Stimulated activated CD4-positive, alpha-beta T cell treated with anti-CD3 and anti-CD28 coated beads, Interleukin-2, amount 100 ng/mL, for 4 hours (primary cell): ENCODE measurements around the gene STX8.
"Not testable (repeated sequence)": the region's sequence is repeated elsewhere in the genome, so short reads cannot be mapped to it uniquely, and the experiment has no call there.

Experiments
- DNase-seq: peaks from one replicate; pipeline ENCODE4 v3.0.0-alpha.2; 2020; ENCODE audit warnings: low read depth

Gene STX8, protein sequence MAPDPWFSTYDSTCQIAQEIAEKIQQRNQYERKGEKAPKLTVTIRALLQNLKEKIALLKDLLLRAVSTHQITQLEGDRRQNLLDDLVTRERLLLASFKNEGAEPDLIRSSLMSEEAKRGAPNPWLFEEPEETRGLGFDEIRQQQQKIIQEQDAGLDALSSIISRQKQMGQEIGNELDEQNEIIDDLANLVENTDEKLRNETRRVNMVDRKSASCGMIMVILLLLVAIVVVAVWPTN

DNA sequence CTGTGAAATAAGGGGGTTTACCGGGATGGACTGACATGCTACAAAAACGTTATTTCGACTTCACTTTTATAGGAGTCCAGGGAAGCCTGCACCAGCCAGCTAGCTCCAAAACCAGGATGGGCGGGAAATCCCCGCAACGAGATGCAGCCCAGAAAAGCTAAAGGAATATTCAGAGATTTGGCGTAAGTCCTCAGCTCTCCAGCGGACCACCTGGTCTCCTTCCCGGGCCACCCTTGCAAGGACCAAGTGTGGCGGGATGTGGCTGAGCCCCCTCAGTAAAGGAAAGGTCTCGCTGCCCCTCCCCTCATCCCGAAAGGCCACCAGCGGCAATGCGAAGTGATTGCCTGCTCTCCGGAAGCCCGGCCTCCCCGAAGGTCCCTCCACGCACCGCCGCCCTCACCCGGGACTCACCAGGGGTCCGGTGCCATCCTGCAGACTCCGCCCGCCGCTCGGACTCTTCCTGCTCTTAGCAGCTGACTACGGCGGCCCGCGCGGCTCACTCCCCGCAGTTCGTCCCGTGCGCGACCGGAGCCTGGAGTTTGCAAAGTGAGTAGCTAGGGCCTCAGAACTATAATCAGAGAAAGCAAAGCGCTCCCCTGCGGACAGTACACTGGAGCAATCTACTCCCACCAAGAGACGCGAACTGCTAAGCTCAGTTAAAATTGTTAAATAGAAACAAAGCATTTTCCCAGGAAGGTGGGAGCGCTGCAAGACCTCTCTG, at the start of gene STX8:
Gene STX8 (minus strand): TSS at position 440 of the 721 bp plus-strand sequence. CDS start 12 bp downstream, at position 428.
- peak; percentile 59 for DNase-seq

DNA sequence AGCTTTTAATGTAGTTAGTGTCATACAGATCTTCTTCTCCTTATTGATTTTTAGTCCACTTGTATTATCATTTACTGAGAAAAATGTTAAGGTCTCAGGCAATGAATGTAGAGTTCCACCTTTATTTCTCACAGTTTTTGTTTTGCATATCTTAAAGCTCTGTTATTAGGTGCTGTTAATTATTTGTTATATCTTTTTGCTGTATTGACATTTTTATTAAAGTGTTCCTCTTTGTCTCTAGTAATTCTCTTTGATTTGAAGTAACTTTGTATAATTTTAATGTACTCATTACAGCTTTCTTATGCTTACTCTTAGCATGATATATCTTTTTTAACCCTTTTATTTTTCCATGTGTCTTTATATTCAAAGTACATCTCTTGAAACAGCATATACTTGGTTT, 47.3 kb upstream of the STX8 start:
- no peak for DNase-seq

DNA sequence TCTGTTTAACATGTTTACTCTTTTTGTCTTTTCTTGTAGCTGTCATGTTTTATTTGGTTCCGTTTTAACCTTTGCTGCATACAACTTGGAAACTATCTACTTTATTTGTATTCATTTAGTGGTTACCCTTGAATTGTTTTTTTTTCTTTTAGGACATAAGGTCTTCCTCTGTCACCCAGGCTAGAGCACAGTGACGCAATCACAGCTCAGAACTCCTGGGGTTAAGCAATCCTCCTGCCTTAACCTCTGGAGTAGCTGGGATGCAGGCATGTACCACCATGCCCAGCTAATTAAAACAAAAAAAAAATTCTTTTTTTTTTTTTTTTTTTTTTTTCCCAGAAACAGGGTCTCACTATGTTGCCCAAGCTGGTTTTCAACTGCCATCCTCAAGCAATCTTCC, 39.9 kb upstream of the STX8 start:
- DNase-seq = no peak

DNA sequence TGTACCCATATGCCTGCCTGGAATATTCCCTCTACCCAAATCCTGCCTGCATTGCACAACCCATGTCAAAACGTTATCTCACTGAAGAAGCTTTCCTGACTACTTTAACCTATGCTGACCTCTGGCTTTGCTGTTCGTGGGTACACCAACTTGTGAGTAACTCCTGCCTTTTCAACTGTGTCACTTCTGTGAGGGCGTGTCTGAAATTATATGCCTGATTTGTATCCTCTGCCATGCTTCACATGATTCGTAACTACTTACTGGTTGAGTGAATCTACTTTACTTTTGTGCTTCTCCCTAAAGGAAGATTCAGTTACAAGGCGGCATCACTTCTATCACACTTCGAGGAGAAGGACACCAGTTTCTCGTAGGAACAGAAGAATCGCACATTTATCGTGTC, 36.4 kb upstream of the STX8 start:
- no peak for DNase-seq

DNA sequence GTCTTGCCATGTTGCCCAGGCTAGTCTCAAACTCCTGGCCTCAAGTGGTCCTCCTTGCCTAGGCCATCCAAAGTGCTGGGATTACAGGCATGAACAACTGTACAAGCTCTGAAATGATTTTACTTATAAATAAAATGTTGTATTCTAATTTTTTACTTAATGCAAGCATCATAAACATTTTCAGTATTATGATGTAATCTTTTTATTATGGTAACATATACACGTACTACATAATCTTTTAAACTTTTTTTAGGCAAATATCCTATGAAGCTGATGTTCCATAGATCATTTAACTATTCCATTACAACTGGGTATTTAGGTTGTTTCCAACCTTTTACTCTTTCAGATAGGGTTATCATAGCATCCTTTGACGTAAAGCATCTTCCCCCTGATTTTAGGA, 35.9 kb upstream of the STX8 start:
- no peak for DNase-seq

DNA sequence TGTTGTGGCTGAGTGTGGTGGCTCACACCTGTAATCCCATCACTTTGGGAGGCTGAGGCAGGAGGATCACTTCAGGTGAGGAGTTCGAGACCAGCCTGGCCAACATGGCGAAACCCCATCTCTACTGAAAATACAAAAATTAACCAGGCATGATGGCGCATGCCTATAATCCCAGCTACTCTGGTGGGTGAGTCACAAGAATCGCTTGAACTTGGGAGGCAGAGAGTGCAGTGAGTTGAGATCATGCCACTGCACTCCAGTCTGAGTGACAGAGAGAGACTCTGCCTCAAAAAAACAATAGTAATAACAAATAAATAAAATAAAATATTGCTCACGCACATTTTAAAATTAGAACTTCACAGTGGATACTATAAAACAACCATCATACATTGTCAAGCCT, 31.4 kb upstream of the STX8 start:
- DNase-seq = not testable (repeated sequence)

DNA sequence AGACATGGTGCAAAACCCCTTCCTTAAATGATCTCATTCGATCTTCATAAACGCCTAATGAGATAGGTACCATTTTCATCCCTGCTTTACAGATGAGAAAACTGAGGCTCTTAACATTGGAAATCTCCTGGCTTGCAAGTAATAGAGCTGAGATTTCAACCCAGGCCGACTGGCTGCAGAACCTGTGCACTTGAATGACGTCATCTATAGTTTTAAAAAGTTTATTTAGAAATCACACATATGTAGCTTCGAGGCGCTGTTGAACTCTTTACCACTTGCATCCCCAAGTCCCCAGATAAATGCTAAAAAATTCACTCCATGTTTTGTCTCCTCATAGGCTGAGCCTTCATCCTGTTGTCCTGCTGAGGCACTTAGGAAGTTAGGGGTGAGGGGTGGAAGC, 30.8 kb upstream of the STX8 start:
- DNase-seq = no peak

DNA sequence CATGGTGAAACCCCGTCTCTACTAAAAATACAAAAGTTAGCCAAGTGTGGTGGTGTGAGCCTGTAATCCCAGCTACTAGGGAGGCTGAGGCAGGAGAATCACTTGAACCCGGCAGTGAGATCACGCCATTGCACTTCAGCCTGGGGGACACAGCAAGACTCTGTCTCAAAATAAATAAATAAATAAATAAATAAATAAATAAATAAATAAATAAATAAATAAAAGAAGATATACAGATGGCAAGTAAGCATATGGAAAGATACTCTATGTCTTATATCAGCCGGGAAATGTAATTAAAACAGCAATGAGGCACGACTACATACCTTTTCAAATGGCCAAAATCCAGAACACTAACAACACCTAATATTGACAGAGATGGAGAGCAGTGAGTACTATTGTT, 29.0 kb upstream of the STX8 start:
- not testable (repeated sequence) for DNase-seq

DNA sequence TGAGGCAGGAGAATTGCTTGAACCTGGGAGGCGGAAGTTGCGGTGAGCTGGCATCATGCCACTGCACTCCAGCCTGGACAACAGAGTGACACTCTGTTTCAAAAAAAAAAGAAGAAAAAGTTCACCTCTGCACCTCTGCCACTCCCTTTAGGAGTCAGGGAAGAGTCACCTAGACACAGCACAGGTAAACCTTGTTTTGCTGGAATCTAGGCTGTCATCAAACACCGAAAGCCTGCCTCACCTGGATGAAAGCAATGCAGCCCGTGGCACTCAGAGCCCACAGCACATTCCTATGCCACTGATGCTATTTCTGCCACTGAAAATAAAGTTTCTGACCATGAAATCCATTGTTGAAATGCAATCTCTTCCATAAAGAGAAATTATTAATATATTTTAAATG, 23.0 kb upstream of the STX8 start:
- DNase-seq = no peak

DNA sequence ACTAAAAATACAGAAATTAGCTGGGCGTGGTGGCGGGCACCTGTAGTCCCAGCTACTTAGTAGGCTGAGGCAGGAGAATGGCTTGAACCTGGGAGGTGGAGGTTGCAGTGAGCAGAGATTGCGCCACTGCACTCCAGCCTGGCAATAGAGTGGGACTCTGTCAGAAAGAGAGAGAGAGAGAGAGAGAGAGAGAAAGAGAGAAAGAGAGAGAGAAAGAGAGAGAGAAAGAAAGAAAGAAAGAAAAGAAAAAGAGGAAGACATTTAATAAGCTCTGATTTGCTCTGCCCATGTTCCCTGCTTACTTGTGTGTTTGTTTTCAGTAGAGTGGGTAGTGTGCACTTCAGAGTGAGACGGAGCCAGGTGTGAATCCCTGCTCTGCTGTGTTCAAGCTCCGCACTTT, 22.0 kb upstream of the STX8 start:
- DNase-seq = not testable (repeated sequence)

DNA sequence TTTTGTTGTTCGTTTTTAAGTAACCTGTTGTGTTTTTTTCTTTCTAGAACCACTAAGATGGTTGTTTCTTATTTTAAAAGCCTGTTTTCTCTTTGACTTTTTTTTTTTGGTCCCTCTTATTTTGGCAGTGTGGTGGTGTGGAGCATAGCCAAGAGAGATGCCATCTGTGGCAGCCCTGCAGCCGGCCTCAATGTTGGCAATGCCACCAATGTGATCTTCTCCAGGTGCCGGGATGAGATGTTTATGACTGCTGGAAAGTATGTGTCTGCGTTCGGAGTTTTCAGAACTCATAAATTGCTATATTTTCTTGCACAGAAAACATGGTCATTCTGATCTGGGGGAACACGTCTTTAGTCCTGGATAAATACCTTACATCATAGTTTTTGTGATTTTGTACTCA, 18.4 kb upstream of the STX8 start:
- DNase-seq = no peak

DNA sequence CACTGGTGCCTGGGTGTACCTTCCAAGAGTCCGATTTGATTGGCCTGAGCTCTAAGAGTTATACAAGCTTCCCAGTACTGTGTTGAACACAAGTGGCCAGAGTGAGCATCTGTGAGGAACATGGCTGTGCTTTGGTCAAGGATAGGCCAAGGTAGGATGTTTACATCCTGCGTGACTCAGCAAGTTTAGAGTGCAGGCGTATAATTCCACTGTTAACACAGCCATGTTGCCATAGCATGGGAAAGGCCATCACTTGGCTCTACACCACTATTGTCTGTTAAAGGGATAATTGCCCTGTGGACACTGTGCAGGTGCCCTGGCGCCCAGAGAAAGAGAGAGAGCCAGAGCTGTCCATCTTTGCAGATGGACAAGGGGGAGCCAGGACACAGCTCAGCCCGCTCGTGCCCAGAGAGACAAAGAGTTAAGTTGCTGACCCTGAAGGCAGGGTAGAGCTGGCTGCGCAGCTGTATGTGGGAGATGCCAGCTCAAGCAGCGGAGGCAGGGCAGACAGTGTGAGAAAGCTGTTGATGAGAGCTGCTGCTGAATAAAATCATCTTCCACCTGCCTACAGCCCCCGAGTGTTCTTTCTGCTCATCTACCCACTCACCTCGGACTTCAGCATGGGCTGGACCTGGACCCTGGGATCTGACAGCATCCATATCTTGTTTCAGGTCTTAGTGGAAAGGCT, 12.5 kb upstream of the STX8 start:
- no peak for DNase-seq

DNA sequence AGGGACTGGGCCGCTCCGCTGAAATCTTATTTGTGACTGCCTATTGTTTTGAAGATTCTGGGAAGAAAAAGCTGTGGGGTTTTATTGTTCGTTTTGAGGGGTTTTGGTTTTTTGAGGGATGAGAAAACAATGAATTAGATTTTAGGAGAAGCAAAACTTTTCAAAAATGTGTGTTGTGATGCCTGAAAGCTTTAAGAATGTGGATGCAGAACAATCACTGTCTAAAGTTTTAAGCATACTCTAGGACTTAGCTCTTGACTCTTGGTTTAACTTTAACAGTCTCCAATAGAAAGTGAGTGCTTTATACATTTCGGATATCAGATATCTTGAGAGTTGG, 1.7 kb upstream of the STX8 start:
- DNase-seq = no peak

DNA sequence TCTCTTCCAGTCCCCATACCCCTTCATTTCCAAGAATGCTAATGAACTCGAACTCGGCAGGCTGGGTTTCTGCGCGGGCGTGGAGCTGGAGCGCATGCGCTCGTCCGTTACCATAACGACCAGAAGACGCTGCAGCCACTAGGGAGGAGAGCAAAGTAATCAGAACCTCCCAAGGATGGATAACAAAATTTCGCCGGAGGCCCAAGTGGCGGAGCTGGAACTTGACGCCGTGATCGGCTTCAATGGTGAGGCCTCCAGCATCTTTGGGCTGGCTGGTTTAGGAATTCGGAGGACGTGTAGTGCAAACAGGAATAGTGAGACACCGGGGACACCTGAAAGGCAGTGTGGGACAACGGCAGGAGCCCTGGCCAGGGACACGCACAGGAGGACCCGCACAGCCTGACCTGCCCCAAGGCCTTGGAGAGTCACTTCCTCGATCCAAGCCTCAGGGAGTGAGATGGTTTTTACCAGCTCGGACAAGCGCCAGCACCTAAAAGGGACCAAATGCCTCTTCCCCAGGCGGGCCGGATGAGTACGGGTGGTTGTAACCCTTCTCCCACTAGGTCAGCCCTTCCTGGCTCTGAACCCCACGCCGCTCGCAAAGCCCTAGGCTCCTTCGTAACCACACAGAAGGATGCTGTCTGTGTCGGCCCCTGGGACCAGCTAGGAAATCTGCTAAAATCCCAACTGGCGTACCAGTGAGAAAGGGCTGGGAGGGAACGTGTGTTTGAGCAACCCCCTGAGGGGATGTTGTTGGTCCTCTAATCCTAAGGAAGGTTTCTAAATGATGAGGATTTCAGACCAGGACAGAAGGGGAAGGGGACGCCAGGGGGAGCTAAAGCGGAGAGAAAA, 1.1 kb upstream of the STX8 start, which contains the start of gene CFAP52:
Gene CFAP52 (plus strand): TSS at position 122 of the 852 bp plus-strand sequence. CDS start 54 bp downstream, at position 176.
- peak; percentile 73 for DNase-seq

DNA sequence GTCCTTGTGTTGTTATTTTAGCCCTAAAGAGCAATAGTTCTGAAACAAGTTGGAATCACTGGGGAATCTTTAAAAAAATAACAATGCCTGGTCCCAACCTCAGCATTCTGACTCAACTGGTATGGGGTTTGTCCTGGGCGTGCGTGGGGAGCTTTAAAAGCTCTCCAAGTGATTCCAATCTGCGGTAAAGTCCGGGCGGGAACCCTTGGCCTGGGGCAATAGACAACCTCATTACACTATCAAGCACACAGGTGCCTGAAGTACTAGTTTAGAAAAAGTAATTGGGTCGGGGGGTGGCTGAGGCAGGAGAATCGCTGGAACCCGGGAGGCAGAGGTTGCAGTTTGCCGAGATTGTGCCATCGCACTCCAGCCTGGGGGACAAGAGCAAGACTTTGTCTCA, 4.4 kb downstream of the STX8 start:
- no peak for DNase-seq

DNA sequence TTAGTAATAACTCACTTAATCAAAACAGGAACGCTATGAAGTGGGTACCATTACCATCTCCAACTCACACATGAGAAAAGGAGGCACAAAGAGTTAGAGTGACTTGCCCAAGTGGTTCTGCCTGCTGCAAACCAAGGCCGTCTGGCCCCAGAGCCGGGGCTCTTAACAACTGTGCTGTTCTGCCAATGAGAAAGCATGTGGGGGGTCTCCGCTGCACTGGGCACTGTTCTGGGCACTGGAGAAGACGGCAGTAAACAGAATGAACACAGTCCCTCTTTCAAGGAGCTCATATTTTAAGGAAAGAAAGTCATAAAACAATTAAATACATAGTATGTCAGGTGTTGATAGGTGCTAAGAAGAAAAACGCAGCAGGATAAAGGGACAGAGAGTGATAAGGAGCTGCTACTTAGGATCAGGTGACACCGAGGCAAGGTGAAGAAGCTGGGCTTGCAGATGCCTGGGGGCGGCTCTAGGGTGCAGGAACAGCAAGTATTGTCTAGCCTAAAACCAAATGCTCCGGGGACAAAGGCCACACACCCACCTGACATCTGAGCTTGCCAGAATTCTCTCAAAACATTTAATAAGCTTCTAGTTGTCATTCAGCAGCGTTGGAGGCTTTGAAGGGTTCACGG, 6.5 kb downstream of the STX8 start:
- no peak for DNase-seq

DNA sequence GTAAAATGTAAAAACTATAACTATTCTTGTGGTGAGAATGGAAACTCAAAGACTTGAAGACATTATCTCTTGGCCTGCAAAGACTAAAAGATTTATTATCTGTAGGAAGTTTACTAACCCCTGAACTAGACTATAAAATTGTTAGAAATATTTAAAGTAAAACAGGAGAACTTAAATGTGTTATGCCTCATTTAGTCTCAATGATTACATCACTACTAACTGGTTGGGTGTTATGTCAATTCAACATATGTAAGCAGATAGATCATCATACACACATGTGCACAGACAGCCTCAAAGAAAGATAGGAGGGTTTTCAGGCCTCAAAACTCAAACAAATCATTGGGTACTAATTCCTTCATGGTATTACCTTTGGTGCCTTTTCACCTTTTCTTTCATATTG, 7.6 kb downstream of the STX8 start:
- DNase-seq = no peak

DNA sequence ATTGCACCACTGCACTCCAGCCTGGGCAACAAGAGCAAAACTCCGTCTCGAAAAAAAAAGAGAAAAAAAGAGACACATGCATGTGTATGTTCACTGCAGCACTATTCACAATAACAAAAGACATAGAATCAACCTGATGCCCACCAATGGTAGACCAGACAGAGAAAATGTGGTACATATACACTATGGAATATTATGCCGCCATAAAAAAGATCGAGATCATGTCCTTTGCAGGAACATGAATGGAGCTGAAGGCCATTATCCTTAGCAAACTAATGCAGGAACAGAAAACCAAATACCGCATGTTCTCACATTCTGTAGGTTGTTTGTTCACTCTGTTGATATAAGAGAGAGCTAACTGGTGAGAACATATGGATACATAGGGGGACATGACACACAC, 8.9 kb downstream of the STX8 start:
- DNase-seq = not testable (repeated sequence)

DNA sequence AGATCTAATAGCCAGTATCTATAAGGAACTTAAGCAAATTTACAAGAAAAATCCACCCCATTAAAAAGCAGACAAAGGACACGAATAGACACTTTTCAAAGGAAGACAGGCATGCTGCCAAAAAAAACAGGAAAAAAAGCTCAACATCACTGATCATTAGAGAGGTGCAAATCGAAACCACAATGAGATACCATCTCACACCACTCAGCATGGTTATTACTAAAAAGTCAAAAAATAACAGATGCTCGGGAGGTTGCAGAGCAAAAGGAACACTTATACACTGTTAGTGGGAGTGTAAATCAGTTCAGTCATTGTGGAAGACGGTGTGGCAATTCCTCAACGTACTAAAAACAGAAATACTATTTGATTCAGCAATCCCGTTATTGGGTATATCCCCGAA, 9.6 kb downstream of the STX8 start:
- no peak for DNase-seq

DNA sequence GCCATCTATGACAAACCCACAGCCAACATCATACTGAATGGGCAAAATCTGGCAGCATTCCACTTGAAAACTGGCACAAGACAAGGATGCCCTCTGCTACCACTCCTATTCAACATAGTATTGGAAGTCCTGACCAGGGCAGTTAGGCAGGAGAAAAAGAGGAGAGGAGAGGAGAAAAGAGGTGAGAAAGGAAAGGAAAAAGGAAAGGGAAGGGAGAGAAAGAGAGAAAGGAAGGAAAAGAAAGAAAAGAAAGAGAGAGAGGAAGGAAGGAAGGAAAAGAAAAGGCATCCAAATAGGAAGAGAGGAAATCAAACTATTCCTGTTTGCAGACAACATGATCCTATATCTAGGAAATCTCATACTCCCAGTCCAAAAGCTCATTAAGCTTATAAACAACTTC, 11.5 kb downstream of the STX8 start:
- no peak for DNase-seq

DNA sequence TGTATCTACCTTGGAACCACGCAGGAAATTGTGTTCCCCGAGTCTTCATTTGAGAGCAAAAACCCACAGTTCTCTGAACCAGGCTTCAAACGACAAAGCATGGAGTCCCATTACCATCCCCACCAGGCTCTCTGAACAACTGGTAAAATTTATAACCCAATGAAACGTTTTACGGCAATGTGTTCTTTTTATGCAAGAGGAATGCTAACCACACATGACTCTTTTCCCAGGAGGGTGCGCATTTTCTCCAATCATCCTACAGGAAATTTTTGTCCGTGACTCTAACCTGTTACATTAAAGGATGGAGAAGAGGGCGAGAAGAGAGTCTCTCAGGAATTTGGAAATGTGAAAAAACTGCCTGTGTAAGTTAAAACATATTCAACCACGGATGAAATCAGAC, 17.8 kb downstream of the STX8 start:
- DNase-seq = no peak

DNA sequence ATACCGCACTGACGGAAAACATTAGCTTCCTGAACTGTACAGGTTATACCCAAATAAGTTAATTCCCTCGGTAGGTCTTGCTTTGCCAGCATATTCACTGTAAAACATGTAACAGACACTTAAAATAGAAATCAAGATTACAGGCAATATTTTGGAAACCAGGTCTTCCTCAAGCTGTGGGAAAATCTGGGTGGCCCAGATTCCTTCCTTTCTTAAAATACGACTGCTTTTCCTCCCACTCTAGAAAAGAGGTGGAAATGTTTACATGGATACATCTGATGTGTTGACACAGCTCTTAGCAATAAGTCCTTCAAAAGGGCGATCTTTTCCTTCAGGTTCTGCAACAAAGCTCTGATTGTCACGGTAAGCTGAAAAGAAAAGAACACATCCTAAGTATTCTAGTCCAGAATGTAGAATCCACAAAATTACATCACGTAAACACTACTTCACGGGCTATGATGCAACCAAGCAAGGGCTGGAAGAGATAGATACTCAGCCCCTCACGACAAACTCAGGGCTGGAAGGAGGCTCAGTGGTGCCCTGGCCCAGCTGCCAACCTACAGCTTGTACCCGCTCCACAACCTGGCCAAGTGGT, 18.4 kb downstream of the STX8 start:
- no peak for DNase-seq
